Measurements from ENCODE around the gene AFF2. TPM values are rescaled to one million over a fixed set of nuclear protein-coding genes. Genes with fewer than 3 reads are reported as not detected.

AFF2 gene
- total and polyA plus RNA-seq, 2 experiments from 2014 or later = 0.31 to 0.54 TPM

DNA sequence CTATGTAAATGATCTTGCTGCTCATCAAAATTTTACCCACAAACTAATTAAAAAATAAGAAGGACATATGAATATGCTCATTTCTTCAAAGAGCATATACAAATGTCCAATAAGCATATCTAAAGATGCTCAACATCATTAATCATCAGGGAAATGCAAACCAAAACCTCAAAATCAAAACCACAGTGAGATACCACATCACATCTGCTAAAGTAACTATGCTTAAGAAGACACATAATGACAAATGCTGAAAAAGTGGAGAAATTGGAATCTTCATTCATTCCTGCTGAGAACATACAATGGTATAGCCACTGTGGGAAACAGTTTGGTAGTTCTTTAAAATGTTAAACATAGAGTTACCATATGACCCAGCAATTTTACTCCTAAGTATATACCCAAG lies 81.9 kb downstream of the AFF2 start:
- Histone ChIP-seq H3K27ac (no peak overlapping the region), H3K27me3 (replicated peaks; ENCODE audit: insufficient read depth) (no peaks in the 10 kb centered on the region), H3K9ac (no peak overlapping the region), H3K79me2 (ENCODE audit: insufficient read depth) (no peaks in the 10 kb centered on the region), H2AFZ (no peak overlapping the region), H3K4me1 (ENCODE audit: insufficient read depth) (no peaks in the 10 kb centered on the region), H3K4me2 (ENCODE audit: unreplicated experiment) (no peak overlapping the region), H4K20me1 (ENCODE audit: insufficient read depth) (no peaks in the 10 kb centered on the region), H3F3A (ENCODE audit: insufficient read depth) (no peaks in the 10 kb centered on the region), H3K9me2 (ENCODE audit: insufficient read depth) (no peaks in the 10 kb centered on the region), H3K36me3 (ENCODE audit: low read depth) (no peaks in the 10 kb centered on the region), H3K4me3 (no peak overlapping the region), H3K9me3 (ENCODE audit: low read depth) (no peaks in the 10 kb centered on the region)
- no peak for DNase-seq
- in situ Hi-C loops (cut with MboI) = no loop called here
- TF ChIP-seq EZH2 (IDR thresholded peaks at IDR 0.05; ENCODE audit: insufficient read depth, poor library complexity, severe bottlenecking) (no peak), EZH2phosphoT487 (IDR thresholded peaks at IDR 0.05; ENCODE audit: insufficient read depth, low read depth) (no peak)

DNA sequence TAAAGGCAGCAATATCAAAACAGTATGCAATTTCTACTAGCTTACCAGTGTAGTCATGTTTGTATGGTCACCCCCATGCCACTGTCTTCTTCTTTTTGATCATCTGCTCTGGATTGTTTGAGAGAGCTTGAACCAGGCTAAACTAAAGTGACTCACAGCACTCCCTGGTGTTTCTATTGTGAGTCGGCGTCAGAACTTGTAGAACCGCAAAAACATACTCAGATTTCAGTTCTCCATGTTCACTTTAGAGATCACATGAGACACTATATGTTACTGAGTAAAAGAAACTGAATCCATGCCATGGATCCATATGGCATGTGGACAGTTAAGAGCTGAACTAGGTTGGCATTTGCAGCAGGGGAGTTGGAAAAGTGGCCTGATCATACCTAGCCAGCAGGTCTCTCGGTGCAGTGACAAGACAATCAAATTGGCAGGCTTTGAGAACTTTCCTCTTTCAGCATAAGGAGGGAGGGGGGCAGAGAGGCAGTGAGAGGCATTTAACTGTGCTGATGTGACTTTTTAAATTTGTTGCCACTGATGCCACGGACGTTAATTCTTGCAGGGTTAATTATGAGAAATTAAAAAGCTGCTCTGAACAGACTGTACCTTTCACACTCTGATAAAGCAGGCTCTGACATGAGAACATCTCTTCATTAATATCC lies 88.4 kb downstream of the AFF2 start:
- DNase-seq = peak; percentile 41
- no peak overlapping the region for H3K4me2 ChIP-seq (ENCODE audit: unreplicated experiment)
- in situ Hi-C loops (cut with MboI) = no loop called here
- TF ChIP-seq EZH2 (IDR thresholded peaks at IDR 0.05; ENCODE audit: insufficient read depth, poor library complexity, severe bottlenecking) (no peak), EZH2phosphoT487 (IDR thresholded peaks at IDR 0.05; ENCODE audit: insufficient read depth, low read depth) (no peak)
- H3K4me1 ChIP-seq (ENCODE audit: insufficient read depth) = no peaks in the 10 kb centered on the region
- H3F3A ChIP-seq (ENCODE audit: insufficient read depth) = no peaks in the 10 kb centered on the region
- no peaks in the 10 kb centered on the region for H3K36me3 ChIP-seq (ENCODE audit: low read depth)
- H3K27me3 ChIP-seq (replicated peaks; ENCODE audit: insufficient read depth) = no peaks in the 10 kb centered on the region
- H3K79me2 ChIP-seq (ENCODE audit: insufficient read depth) = no peaks in the 10 kb centered on the region
- H3K9me2 ChIP-seq (ENCODE audit: insufficient read depth) = no peaks in the 10 kb centered on the region
- no peak overlapping the region for H3K4me3 ChIP-seq
- H4K20me1 ChIP-seq (ENCODE audit: insufficient read depth) = no peaks in the 10 kb centered on the region
- H2AFZ ChIP-seq = no peak overlapping the region
- WGBS, 2 experiments (ENCODE audit: low coverage in 1 of 2, low lambda C conversion rate in 2 of 2, missing lambda C conversion rate in 2 of 2) = 64 to 76% methylated on average over 5 to 6 of the region's 6 CpGs
- no peak overlapping the region for H3K9ac ChIP-seq
- H3K27ac ChIP-seq = no peak overlapping the region
- no peaks in the 10 kb centered on the region for H3K9me3 ChIP-seq (ENCODE audit: low read depth)

DNA sequence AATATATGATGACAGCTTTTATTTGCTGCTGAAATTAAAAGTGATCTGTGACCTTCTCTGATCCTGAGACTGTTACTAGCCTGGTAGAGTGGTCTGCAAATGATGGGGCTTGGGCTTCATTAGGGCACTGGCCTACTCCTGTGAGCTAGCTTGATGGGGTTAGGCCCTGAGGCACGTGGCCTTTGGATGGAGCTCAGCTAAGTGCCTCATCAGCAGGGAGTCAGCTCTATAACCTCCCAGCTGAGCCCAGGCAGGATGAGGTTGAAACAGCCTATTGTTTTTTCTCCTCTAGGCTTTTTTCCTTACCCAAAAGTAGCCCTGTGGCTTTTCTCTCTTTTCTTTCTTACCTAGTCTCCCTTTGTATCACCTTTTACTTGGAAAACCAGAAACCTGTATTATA lies 92.2 kb downstream of the AFF2 start:
- no peak for DNase-seq
- H3K4me2 ChIP-seq (ENCODE audit: unreplicated experiment) = no peak overlapping the region
- H3K79me2 ChIP-seq (ENCODE audit: insufficient read depth) = no peaks in the 10 kb centered on the region
- H3K9me2 ChIP-seq (ENCODE audit: insufficient read depth) = no peaks in the 10 kb centered on the region
- no peaks in the 10 kb centered on the region for H3F3A ChIP-seq (ENCODE audit: insufficient read depth)
- H3K4me3 ChIP-seq = no peak overlapping the region
- WGBS, 2 experiments (ENCODE audit: low coverage in 1 of 2, low lambda C conversion rate in 2 of 2, missing lambda C conversion rate in 2 of 2) = 38 to 100% methylated on average over 1 of the region's 1 CpG
- no peaks in the 10 kb centered on the region for H4K20me1 ChIP-seq (ENCODE audit: insufficient read depth)
- H3K36me3 ChIP-seq (ENCODE audit: low read depth) = no peaks in the 10 kb centered on the region
- no peaks in the 10 kb centered on the region for H3K4me1 ChIP-seq (ENCODE audit: insufficient read depth)
- H3K27ac ChIP-seq = no peak overlapping the region
- no peak overlapping the region for H3K9ac ChIP-seq
- TF ChIP-seq EZH2phosphoT487 (IDR thresholded peaks at IDR 0.05; ENCODE audit: insufficient read depth, low read depth) (no peak), EZH2 (IDR thresholded peaks at IDR 0.05; ENCODE audit: insufficient read depth, poor library complexity, severe bottlenecking) (no peak)
- no peak overlapping the region for H2AFZ ChIP-seq
- no peaks in the 10 kb centered on the region for H3K9me3 ChIP-seq (ENCODE audit: low read depth)
- no peaks in the 10 kb centered on the region for H3K27me3 ChIP-seq (replicated peaks; ENCODE audit: insufficient read depth)
- in situ Hi-C loops (cut with MboI) = no loop called here

DNA sequence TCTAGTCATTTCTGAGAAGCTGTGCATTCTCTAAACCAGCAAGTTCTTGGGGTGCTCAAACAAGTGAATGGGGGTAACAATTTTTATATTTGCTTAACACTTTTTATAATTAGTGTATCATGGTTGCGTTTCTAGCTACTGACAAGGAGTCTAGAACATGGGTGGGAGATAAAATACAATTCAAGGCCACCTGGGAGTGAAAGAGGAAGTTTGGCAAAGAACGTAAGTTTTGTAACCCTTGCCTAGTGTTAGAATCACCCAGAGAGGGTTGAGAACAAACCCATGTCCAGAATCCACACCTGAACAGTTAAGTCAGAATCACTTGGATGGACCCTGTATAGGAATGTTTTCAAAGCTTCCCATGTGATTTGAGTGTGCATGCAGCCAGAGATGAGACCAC lies 92.7 kb downstream of the AFF2 start:
- H3K4me1 ChIP-seq (ENCODE audit: insufficient read depth) = no peaks in the 10 kb centered on the region
- H3K4me2 ChIP-seq (ENCODE audit: unreplicated experiment) = no peak overlapping the region
- H3K27ac ChIP-seq = no peak overlapping the region
- no peak overlapping the region for H3K9ac ChIP-seq
- in situ Hi-C loops (cut with MboI) = no loop called here
- no peak overlapping the region for H2AFZ ChIP-seq
- H3F3A ChIP-seq (ENCODE audit: insufficient read depth) = no peaks in the 10 kb centered on the region
- H3K79me2 ChIP-seq (ENCODE audit: insufficient read depth) = no peaks in the 10 kb centered on the region
- no peak overlapping the region for H3K4me3 ChIP-seq
- TF ChIP-seq EZH2 (IDR thresholded peaks at IDR 0.05; ENCODE audit: insufficient read depth, poor library complexity, severe bottlenecking) (no peak), EZH2phosphoT487 (IDR thresholded peaks at IDR 0.05; ENCODE audit: insufficient read depth, low read depth) (no peak)
- no peaks in the 10 kb centered on the region for H4K20me1 ChIP-seq (ENCODE audit: insufficient read depth)
- no peaks in the 10 kb centered on the region for H3K27me3 ChIP-seq (replicated peaks; ENCODE audit: insufficient read depth)
- no peaks in the 10 kb centered on the region for H3K36me3 ChIP-seq (ENCODE audit: low read depth)
- no peaks in the 10 kb centered on the region for H3K9me2 ChIP-seq (ENCODE audit: insufficient read depth)
- WGBS, 2 experiments (ENCODE audit: low coverage in 1 of 2, low lambda C conversion rate in 2 of 2, missing lambda C conversion rate in 2 of 2) = 78 to 89% methylated on average over 2 of the region's 2 CpGs
- H3K9me3 ChIP-seq (ENCODE audit: low read depth) = no peaks in the 10 kb centered on the region
- DNase-seq = no peak

DNA sequence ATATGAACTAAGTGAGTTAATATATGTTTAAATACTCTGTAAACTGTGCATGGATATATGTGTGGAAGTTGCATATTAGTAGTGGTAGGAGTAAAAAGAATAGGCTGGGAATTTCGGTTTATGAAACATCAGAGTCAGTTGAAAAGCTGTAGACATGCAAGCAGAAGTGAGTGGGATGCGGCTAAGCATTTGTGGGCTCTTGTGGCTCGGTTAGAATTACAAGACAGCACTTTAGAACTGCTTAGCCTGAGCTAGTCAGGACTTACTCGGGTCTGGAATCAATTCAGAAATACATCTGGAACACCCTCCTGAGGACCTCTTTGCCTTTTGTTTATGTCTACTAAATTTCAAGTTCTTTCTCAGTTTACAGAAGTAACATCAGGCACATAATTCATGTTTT lies 93.6 kb downstream of the AFF2 start:
- Histone ChIP-seq H3K9me2 (ENCODE audit: insufficient read depth) (no peaks in the 10 kb centered on the region), H3F3A (ENCODE audit: insufficient read depth) (no peaks in the 10 kb centered on the region), H3K4me1 (ENCODE audit: insufficient read depth) (no peaks in the 10 kb centered on the region), H3K9ac (no peak overlapping the region), H3K9me3 (ENCODE audit: low read depth) (no peaks in the 10 kb centered on the region), H4K20me1 (ENCODE audit: insufficient read depth) (no peaks in the 10 kb centered on the region), H3K27me3 (replicated peaks; ENCODE audit: insufficient read depth) (no peaks in the 10 kb centered on the region), H3K27ac (no peak overlapping the region), H3K4me3 (no peak overlapping the region), H3K4me2 (ENCODE audit: unreplicated experiment) (no peak overlapping the region), H3K79me2 (ENCODE audit: insufficient read depth) (no peaks in the 10 kb centered on the region), H3K36me3 (ENCODE audit: low read depth) (no peaks in the 10 kb centered on the region), H2AFZ (no peak overlapping the region)
- no peak for TF ChIP-seq EZH2phosphoT487 (IDR thresholded peaks at IDR 0.05; ENCODE audit: insufficient read depth, low read depth)
- no peak for TF ChIP-seq EZH2 (IDR thresholded peaks at IDR 0.05; ENCODE audit: insufficient read depth, poor library complexity, severe bottlenecking)
- no peak for DNase-seq
- in situ Hi-C loops (cut with MboI) = no loop called here
- WGBS, 2 experiments (ENCODE audit: low coverage in 1 of 2, low lambda C conversion rate in 2 of 2, missing lambda C conversion rate in 2 of 2) = 51 to 58% methylated on average over 4 of the region's 4 CpGs
